ENCODE measurements around the gene TMEM106C.

TMEM106C gene

GRCh38 chr12:48017921-48018617 is 54.7 kb downstream of the TMEM106C start:
- DNase-seq, result no peak
